Activated CD8-positive, alpha-beta memory T cell treated with anti-CD3 and anti-CD28 coated beads, Interleukin-2, amount 50 U/mL, for 1 hour (primary cell): ENCODE data around the gene POLR2E.
"Not testable (repeated sequence)": the region's sequence is repeated elsewhere in the genome, so short reads cannot be mapped to it uniquely, and the experiment has no call there.

Experiments used
- DNase-seq: peaks from one replicate; pipeline ENCODE4 v3.0.0-alpha.2; 2020; ENCODE audit errors: extremely low read depth

POLR2E gene

GRCh38 chr19:1094978-1095701 is at the start of gene POLR2E:
Gene POLR2E (minus strand): TSS chr19:1095375. CDS start chr19:1095315, 60 bp downstream.
- DNase-seq = peak; percentile 97

- DNase-seq = no peak
Observed at GRCh38 chr19:1144741-1145140, 49.6 kb upstream of the POLR2E start.

- DNase-seq = no peak
Observed at GRCh38 chr19:1143828-1144399, 48.7 kb upstream of the POLR2E start.

- DNase-seq = no peak
Observed at GRCh38 chr19:1141944-1142343, 46.8 kb upstream of the POLR2E start.

GRCh38 chr19:1140272-1141027 is 45.3 kb upstream of the POLR2E start:
- DNase-seq = no peak

- no peak for DNase-seq
Observed at GRCh38 chr19:1139126-1139525, 44.0 kb upstream of the POLR2E start.

- no peak for DNase-seq
Observed at GRCh38 chr19:1138121-1138520, 42.9 kb upstream of the POLR2E start.

GRCh38 chr19:1136621-1137317 is 41.6 kb upstream of the POLR2E start:
- DNase-seq = no peak

- no peak for DNase-seq
Observed at GRCh38 chr19:1136201-1136600, 41.0 kb upstream of the POLR2E start.

GRCh38 chr19:1135454-1135853 is 40.3 kb upstream of the POLR2E start:
- DNase-seq = no peak

GRCh38 chr19:1134431-1134830 is 39.3 kb upstream of the POLR2E start:
- DNase-seq = no peak

- peak; percentile 36 for DNase-seq
Observed at GRCh38 chr19:1133471-1133929, 38.3 kb upstream of the POLR2E start.

GRCh38 chr19:1132552-1133383 is 37.6 kb upstream of the POLR2E start:
- DNase-seq = no peak

GRCh38 chr19:1131718-1132551 is 36.8 kb upstream of the POLR2E start:
- peak; percentile 63 for DNase-seq

- no peak for DNase-seq
Observed at GRCh38 chr19:1130771-1131717, 35.9 kb upstream of the POLR2E start.

GRCh38 chr19:1129535-1129934 is 34.4 kb upstream of the POLR2E start:
- DNase-seq = no peak

- DNase-seq = not testable (repeated sequence)
Observed at GRCh38 chr19:1129084-1129483, 33.9 kb upstream of the POLR2E start.

- no peak for DNase-seq
Observed at GRCh38 chr19:1128106-1128505, 32.9 kb upstream of the POLR2E start.
